GM18861 (cell line): Measurements from ENCODE around the gene RCSD1.

Source experiments
- ATAC-seq: cut with Tn5 transposase; IDR thresholded peaks from one replicate; pipeline ENCODE4 v1.9.1; 2021; ENCODE audit not compliant: unreplicated experiment

The RCSD1 gene

DNA sequence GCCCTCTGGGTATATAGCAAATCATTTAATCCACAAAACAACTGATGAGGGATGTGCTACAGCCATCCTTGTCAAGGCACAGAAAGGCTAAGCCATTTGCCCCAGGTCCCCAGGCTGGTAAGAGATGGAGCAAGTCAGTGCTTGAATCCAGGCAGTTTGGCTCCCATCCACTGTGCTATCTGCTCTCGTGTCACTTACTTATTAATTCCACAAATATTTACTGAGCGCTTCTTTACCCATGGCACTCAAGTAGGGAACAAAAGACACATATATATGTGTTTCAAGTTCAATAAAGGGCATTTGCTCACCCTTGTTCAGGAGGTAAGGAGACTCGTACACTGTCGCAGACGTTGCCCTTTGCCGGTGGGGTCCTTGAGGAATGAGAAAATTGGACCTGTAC, 53.2 kb downstream of the RCSD1 start:
- no peak for ATAC-seq

- ATAC-seq, result no peak
These were observed 53.8 kb downstream of the RCSD1 start for GRCh38 chr1:167683641-167684502.

DNA sequence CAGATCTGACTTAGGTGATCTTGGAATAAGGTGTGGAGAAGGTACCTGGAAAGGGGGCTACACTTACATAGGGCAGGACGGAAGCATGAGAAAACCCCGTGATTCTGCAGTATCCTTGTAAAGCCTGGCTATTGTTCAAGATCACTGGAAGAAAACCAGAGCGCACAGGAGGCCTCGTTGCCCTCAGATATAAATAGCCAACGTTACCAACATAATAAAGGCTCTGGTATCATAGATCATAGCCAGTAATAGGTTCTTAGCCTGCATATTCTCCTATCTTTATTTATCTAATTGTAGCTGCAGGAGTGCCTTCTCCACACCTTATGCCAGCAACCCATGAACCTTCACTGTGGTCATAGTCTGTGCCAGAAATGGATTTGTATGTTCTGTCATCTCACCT, 55.8 kb downstream of the RCSD1 start:
- ATAC-seq, result no peak

DNA sequence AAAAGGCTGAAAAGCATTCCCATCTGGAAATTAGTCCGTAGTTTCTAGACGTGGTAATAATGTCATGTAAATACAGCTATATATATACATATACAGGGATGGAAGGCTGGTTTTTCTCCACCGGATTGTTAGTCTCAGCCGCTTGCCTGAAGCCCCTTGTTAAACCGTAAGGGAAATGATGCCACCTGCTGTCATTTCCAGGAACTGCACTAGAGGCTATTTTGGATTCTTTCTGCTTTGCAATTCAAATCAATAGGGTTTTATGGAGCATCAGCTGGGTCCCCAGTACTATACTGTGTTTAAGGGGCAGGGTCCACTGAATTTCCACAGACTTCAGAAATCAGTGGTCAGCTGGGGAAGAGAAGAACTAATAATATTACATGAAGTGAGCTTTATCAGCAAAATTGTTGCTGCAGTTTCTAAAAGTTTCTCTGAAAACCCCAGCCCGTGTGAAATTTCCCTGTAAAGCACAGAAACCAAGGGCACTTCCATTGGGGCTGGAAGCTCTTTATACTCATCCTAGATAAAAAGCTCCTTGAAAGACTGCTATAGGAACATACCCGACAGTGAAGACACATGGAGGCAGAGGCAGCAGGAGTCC, 58.0 kb downstream of the RCSD1 start:
- ATAC-seq, result no peak

DNA sequence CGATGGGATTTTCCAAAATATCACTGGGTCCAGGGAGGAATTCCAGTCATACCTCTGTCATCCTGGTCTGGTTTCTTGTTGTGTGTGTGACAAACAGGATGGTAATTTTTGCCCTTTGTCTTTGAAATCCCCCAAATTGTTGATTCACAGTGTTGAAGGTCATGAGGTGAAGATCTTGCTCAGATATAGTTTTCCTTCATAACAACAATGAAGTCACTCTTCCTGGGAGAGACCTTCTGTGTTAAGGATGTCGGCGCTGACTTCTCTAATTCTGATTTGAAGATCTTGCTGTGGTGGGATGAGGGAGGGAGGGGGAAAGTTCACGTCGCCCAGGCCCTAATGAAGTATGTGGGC, 59.5 kb downstream of the RCSD1 start:
- ATAC-seq, result no peak

DNA sequence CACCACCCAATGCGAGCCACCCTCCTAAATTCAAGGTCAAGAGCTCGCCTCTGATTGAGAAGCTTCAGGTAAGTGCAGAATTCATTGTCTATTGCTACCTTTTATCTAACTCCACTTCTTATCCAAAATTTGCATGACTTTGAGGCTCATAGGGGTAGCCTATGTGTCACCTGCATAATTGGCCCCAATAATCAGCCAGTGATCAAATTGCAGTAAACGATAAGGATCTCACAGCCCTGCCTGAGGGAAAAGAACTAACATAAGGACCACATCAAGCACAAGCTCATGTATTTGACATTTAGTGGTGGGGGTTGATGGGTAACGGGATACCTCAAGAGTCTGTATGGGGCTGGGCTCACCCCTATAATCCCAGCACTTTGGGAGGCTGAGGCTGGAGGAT, 60.0 kb downstream of the RCSD1 start:
- ATAC-seq, result no peak

- ATAC-seq, result no peak
These were observed 63.5 kb downstream of the RCSD1 start for GRCh38 chr1:167693425-167694045.

GRCh38 chr1:167694691-167695090, 64.7 kb downstream of the RCSD1 start:
- no peak for ATAC-seq

- ATAC-seq, result no peak
These were observed 65.1 kb downstream of the RCSD1 start for GRCh38 chr1:167695147-167695546.

- no peak for ATAC-seq
These were observed 65.9 kb downstream of the RCSD1 start for GRCh38 chr1:167695756-167696561.

GRCh38 chr1:167697667-167698141, 67.7 kb downstream of the RCSD1 start:
- no peak for ATAC-seq

DNA sequence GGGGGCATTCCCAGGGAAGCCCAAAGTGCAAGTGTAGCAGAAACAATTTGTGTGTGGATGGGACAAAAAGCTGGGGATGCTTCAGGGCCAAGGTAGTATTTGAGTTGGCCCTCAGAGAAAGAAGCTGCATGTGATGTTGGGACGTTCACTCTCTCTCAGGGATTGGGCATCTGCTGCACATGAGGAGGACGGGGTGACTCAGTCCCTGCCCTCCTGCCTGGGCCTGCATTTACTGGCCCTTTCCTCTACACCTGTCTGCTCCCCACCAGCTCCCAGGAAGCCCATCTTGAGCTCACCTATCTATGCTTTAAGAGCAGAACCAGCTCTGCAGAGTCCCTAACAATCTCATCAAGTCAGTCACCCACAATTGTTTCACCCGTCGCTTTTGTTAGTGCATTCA, 68.3 kb downstream of the RCSD1 start:
- no peak for ATAC-seq

- no peak for ATAC-seq
These were observed 71.5 kb downstream of the RCSD1 start for GRCh38 chr1:167701510-167701909.

DNA sequence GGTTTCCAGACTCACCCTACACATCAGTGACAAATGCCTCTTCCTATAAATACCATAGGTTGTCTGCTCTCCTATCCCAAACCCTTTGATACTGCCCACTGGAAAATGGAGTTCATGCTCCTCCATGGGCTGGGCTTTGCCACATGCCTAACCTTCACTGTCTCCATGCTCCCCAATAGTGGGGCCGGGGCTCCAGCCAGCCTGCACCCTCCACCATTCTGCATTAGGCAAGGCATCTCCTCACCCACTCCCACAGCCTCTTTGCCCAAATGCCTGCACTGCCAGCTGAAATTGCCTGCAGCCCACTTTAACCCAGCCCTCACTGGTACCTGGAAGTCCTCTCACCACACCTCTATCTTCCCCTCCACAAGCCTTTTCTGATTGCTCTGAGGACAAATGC, 73.5 kb downstream of the RCSD1 start:
- no peak for ATAC-seq

DNA sequence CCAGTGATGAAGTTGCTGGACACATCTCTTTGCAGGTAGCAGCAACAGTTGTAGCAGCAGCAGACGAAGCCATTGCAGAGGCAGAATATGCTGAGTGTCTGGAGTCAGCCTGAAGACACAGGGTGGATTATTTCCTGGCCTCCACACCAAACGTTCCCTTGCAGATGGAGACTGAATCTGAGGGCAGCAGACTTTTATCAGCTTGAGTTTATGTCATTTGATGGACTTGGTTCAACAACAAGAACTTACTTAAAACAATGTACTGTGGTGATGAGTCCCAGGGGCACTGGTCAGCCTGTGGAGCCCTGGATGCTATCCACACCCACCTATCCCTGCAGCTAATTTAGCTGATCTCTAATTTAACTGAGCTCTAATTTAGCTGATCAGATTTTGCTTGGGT, 74.7 kb downstream of the RCSD1 start:
- no peak for ATAC-seq

DNA sequence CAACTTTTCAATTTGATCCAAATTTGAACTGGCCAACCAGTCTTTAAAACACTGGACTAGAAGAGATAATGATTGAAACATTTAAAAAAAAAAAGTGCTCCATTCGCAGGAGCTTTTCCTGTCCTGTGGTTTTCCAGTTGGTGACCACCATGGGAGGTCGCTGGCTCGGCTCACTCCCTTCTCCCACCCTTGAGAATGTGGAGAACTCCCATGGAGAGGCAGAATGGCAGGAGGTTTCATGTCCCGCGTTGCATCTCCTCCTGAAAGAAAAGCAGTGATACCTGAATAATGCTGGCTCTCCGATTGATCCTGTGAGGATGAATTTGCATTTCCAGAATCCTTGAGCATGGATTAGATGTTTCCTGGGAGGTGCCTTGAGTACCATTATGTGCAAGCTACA, 75.2 kb downstream of the RCSD1 start:
- no peak for ATAC-seq

DNA sequence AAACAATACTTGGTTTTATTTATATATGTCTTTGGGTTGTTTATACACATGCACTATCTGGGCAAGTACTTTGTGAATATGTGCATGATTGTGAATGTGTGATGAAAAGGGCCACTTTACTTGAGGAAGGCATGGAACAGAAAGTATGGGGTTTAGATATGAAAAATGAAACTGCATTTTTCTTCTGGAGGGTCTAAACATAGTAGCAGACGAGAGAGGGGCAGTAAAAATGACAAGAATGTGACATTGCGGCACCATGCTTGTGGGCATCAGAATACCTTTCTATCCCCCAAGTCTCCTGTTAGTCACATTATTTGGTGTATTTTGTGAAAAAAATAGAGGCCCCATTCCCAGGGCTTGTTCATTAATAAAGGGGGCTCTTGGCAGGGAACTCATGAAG, 76.3 kb downstream of the RCSD1 start:
- no peak for ATAC-seq

DNA sequence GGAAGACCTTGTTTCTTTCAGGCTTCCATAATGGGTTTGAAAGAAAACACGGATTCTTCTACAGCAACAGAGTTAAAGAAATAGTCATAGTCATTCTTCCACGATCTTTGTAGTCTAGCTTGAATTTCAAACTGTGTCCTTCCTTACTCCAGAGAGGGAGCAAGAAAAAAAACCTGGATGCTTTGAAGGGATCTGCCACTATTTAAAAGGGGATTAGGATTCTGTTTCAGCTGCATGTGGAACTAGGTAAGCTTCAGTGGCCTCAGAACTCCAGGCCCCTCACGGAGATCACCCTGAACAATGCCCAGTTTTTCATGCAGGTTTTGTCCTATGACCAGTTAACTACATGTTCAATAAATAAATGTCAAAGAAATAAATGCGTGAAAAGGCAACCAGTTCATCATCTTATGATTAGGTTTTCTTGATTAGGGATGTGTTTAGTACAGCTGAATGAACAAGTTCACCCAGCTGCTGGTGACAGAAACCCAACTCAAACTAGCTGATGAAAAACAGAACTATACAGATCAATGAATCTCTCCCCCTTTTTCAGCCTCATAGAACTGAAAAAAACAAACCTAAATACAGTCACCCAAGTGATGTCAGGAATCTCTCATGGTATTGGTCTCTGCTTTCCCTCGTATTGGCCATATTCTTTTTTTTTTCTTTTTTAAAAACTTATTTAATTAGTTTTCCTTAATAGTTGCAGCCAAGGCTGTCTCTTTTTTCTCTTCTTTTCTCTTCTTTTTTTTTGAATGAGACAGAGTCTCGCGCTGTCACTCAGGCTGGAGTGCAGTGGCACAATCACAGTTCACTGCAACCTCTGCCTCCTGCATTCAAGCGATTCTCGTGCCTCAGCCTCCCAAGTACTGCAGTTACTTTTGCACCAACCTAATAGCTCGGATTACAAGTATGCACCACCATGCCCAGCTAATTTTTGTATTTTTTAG, 77.2 kb downstream of the RCSD1 start:
- peak; percentile 37 for ATAC-seq

- ATAC-seq, result no peak
These were observed 77.9 kb downstream of the RCSD1 start for GRCh38 chr1:167707942-167708341.

DNA sequence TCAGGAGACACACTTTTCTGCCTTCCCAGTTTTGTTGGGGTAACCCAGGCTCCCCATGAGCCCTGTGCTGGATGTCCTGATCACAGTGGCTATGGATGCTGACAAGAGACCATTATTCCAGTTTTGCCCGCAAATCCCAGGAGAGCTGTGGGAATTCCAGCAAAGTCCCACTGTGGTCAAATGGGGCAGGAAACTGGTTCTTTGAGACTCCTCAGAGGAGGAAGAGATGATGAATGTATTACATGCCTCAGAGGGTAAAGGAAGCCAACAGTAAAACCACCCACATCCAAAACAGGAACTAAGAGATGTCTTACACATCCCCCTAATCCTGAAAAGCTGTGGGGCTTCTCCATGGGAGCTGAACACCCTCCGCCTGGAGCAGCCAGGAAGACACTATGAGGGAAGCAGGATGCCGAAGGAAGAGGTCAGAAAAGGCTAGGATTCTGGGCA, 78.9 kb downstream of the RCSD1 start:
- no peak for ATAC-seq
